Astrocyte of the cerebellum (primary cell): ENCODE data around the gene RTTN.

Experiments
- DNase-seq: peaks from one replicate; pipeline ENCODE4 v3.0.0-alpha.2; 2011; ENCODE audit warnings: low read depth
- H3K4me3 ChIP-seq: 2 replicates; pipeline ENCODE4 v1.5.1; 2011; ENCODE audit warnings: mild to moderate bottlenecking, low read depth, low read length, moderate library complexity
- CTCF ChIP-seq: IDR thresholded peaks from 2 replicates; pipeline ENCODE4 v1.5.1; 2012; ENCODE audit warnings: low read length, low read depth, moderate library complexity, mild to moderate bottlenecking; ENCODE audit errors: missing control alignments
- in situ Hi-C: cut with HindIII; loops from 2 replicates; pipeline ENCODE4 v1.10.0; 2017; ENCODE audit warnings: low sequenced_read_pairs

Gene RTTN

GRCh38 chr18:70082430-70082829 is 123.1 kb downstream of the RTTN start:
- DNase-seq: no peak
- in situ Hi-C loops: no loop called here
- TF ChIP-seq CTCF: no peak
- no peak overlapping the region for H3K4me3 ChIP-seq

GRCh38 chr18:70078106-70078505 is 127.4 kb downstream of the RTTN start:
- no peak for DNase-seq
- H3K4me3 ChIP-seq: no peak overlapping the region
- in situ Hi-C loops: no loop called here
- TF ChIP-seq CTCF: no peak

GRCh38 chr18:70075906-70076305 is 129.6 kb downstream of the RTTN start:
- in situ Hi-C loops: no loop called here
- peak; percentile 6 for TF ChIP-seq CTCF
- no peak for DNase-seq
- H3K4me3 ChIP-seq: no peak overlapping the region

GRCh38 chr18:70074116-70074515 is 131.4 kb downstream of the RTTN start:
- no peak for DNase-seq
- in situ Hi-C loops: no loop called here
- TF ChIP-seq CTCF: no peak

GRCh38 chr18:70073432-70073831 is 132.1 kb downstream of the RTTN start:
- DNase-seq: no peak
- no peak for TF ChIP-seq CTCF
- H3K4me3 ChIP-seq: no peak overlapping the region
- in situ Hi-C loops: no loop called here

More at GRCh38 chr18:70074116-70074515, 131.4 kb downstream of the RTTN start:
- no peak overlapping the region for H3K4me3 ChIP-seq

- TF ChIP-seq CTCF: peak; percentile 35
- DNase-seq: peak; percentile 54
- in situ Hi-C loops: no loop called here
- H3K4me3 ChIP-seq: no peak overlapping the region
These were observed 132.8 kb downstream of the RTTN start for GRCh38 chr18:70072678-70073077.

GRCh38 chr18:70069965-70070364 is 135.5 kb downstream of the RTTN start:
- no peak for TF ChIP-seq CTCF

More at GRCh38 chr18:70069965-70070364, 135.5 kb downstream of the RTTN start:
- no peak overlapping the region for H3K4me3 ChIP-seq
- DNase-seq: no peak
- in situ Hi-C loops: no loop called here
